HG03575 (cell line): ENCODE measurements around the gene SF3B1.
"Not testable (repeated sequence)": the region's sequence is repeated elsewhere in the genome, so short reads cannot be mapped to it uniquely, and the experiment has no call there.

Source experiments
- ATAC-seq: cut with Tn5 transposase; IDR thresholded peaks from one replicate; pipeline ENCODE4 v1.9.1; 2021; ENCODE audit not compliant: unreplicated experiment, insufficient number of reproducible peaks, low FRiP score; ENCODE audit errors: extremely low read depth

The SF3B1 gene

GRCh38 chr2:197353393-197354168 lies 81.2 kb downstream of the SF3B1 start:
- no peak for ATAC-seq

- ATAC-seq, result no peak
These were observed 85.1 kb downstream of the SF3B1 start for GRCh38 chr2:197349699-197350098.

GRCh38 chr2:197348721-197349360 lies 86.0 kb downstream of the SF3B1 start:
- no peak for ATAC-seq

GRCh38 chr2:197345846-197346370 lies 88.9 kb downstream of the SF3B1 start:
- ATAC-seq, result no peak

GRCh38 chr2:197343968-197344367 lies 90.9 kb downstream of the SF3B1 start:
- not testable (repeated sequence) for ATAC-seq

- no peak for ATAC-seq
These were observed 94.2 kb downstream of the SF3B1 start for GRCh38 chr2:197340591-197340990.
